HepG2 (cell line): ENCODE measurements around the gene MITF. TPM values are rescaled to one million over a fixed set of nuclear protein-coding genes. Genes with fewer than 3 reads are reported as not detected.

Experiments
- ATAC-seq: fragments of 200-7000 bp; cut with Tn5 transposase; 3 replicates; pipeline ENCODE4 v1.9.1; 2020; ENCODE audit warnings: mild to moderate bottlenecking, moderate library complexity
- BruUV-seq: library from RNA; stranded (reverse); fragments of 400-500 nt; replicated peaks from 2 replicates; lab custom pipeline; 2021; lab: Mats Ljungman, UMichigan
- CTCF ChIA-PET: fragments of 300-600 bp; formaldehyde crosslinking; extraction: SDS; loops from one replicate; lab custom pipeline; 2021; ENCODE audit warnings: low total read pairs, inconsistent platforms, low intra/inter-chr PET ratio; lab: Yijun Ruan, JAX
- POLR2A ChIA-PET: fragments of 350-600 bp; sonication (Branson Sonifier 250); formaldehyde crosslinking; loops from one replicate; lab custom pipeline; 2020; ENCODE audit warnings: antibody characterized with exemption, inconsistent platforms; lab: Yijun Ruan, JAX
- DNase-seq: peaks from one replicate; pipeline ENCODE4 v3.0.0-alpha.2; 2015; ENCODE audit warnings: low spot score
- FAIRE-seq: peaks from 3 replicates; lab custom pipeline; 2011; peaks lifted over from hg19 to GRCh38; lab: Jason Lieb, UNC
- H2AFZ ChIP-seq: one replicate; pipeline ENCODE4 v1.6.1; 2011; ENCODE audit warnings: low read length, inconsistent platforms
- H3K27ac ChIP-seq: fragments of 300-600 bp; 3 replicates; pipeline ENCODE4 v1.8.0; 2011; ENCODE audit warnings: mixed run types, mild to moderate bottlenecking, mixed read lengths, low read length, inconsistent platforms; ENCODE audit not compliant: insufficient read depth; ENCODE audit errors: extremely low read length
- H3K27me3 ChIP-seq, 2 experiments: fragments of 200-600 bp in 1 of 2; 2 replicates in 1 of 2; 3 replicates in 1 of 2; pipeline versions ENCODE4 v1.6.0 to v1.8.0; 2011; ENCODE audit warnings: low read length in 2 of 2, mild to moderate bottlenecking in 2 of 2, moderate library complexity in 2 of 2, inconsistent platforms in 1 of 2; ENCODE audit not compliant: insufficient read depth in 2 of 2, control insufficient read depth in 1 of 2
- H3K36me3 ChIP-seq, 2 experiments: fragments of 200-600 bp in 1 of 2; replicated peaks in 1 of 2; 2 replicates in 1 of 2; 3 replicates in 1 of 2; pipeline versions ENCODE4 v1.5.1 to v1.8.0; 2011; ENCODE audit warnings: low read length in 2 of 2, inconsistent platforms in 1 of 2; ENCODE audit not compliant: insufficient read depth in 2 of 2, control insufficient read depth in 1 of 2
- H3K4me1 ChIP-seq: 2 replicates; pipeline ENCODE4 v1.5.1; 2012; ENCODE audit warnings: low read length, inconsistent platforms; ENCODE audit not compliant: insufficient read depth
- H3K4me2 ChIP-seq: 2 replicates; pipeline ENCODE4 v1.6.0; 2011; ENCODE audit warnings: low read depth, low read length, inconsistent platforms
- H3K4me3 ChIP-seq, 3 experiments: fragments of 200-600 bp in 1 of 3; sonication (generic), shearing (Covaris generic) in 1 of 3; replicated peaks in 1 of 3; 2 replicates each; pipeline ENCODE4 v1.5.1; 2011 to 2016; ENCODE audit warnings: low read length in 3 of 3, inconsistent platforms in 2 of 3, low read depth in 2 of 3, mild to moderate bottlenecking in 2 of 3, control low read depth in 1 of 3, mixed read lengths in 1 of 3; ENCODE audit not compliant: insufficient read depth in 1 of 3
- H3K79me2 ChIP-seq: one replicate; pipeline ENCODE4 v1.6.1; 2011; ENCODE audit warnings: low read length, inconsistent platforms; ENCODE audit not compliant: insufficient read depth
- H3K9ac ChIP-seq: 2 replicates; pipeline ENCODE4 v1.6.0; 2011; ENCODE audit warnings: mild to moderate bottlenecking, low read depth, low read length, inconsistent platforms; ENCODE audit not compliant: insufficient read depth
- H3K9me3 ChIP-seq: 2 replicates; pipeline ENCODE4 v1.5.1; 2012; ENCODE audit warnings: mild to moderate bottlenecking, low read length
- H4K20me1 ChIP-seq: 2 replicates; pipeline ENCODE4 v1.6.0; 2011; ENCODE audit warnings: inconsistent platforms, mild to moderate bottlenecking, low read length, moderate library complexity; ENCODE audit not compliant: insufficient read depth
- AKNA ChIP-seq: sonication (generic); formaldehyde crosslinking; IDR thresholded peaks from 2 replicates; pipeline ENCODE4 v1.4.0; 2020; ENCODE audit warnings: missing genetic modification reagents, borderline replicate concordance
- ARID3A ChIP-seq: IDR thresholded peaks from 2 replicates; pipeline ENCODE4 v1.6.1; 2012; ENCODE audit warnings: low read depth, low read length, improper control_type of control experiment
- ATF1 ChIP-seq: IDR thresholded peaks from 2 replicates; pipeline ENCODE4 v1.6.1; 2016; ENCODE audit warnings: mild to moderate bottlenecking, control low read depth
- CTCF ChIP-seq: sonication (generic); formaldehyde crosslinking; IDR thresholded peaks from 2 replicates; pipeline ENCODE4 v1.5.0; 2020; ENCODE audit warnings: mild to moderate bottlenecking, missing genetic modification reagents, moderate library complexity
- MED1 ChIP-seq: sonication (generic); formaldehyde crosslinking; IDR thresholded peaks from 2 replicates; pipeline ENCODE4 v1.4.0; 2020; ENCODE audit warnings: missing genetic modification reagents
- RCOR2 ChIP-seq: IDR thresholded peaks from 2 replicates; pipeline ENCODE4 v1.6.1; 2016; ENCODE audit warnings: missing biosample characterization, missing genetic modification reagents
- SOX5 ChIP-seq: IDR thresholded peaks from 2 replicates; pipeline ENCODE4 v1.6.1; 2016; ENCODE audit warnings: borderline replicate concordance
- ZFYVE20 ChIP-seq: sonication (generic); formaldehyde crosslinking; IDR thresholded peaks from 2 replicates; pipeline ENCODE4 v1.8.0; 2023; ENCODE audit warnings: low read depth, mild to moderate bottlenecking, moderate library complexity, missing genetic modification reagents, borderline replicate concordance
- ZNF260 ChIP-seq: sonication (generic); formaldehyde crosslinking; IDR thresholded peaks from 2 replicates; pipeline ENCODE4 v1.4.0; 2020; ENCODE audit warnings: missing genetic modification reagents, low read depth, mild to moderate bottlenecking, borderline replicate concordance
- ZNF691 ChIP-seq: sonication (generic); formaldehyde crosslinking; IDR thresholded peaks from 2 replicates; pipeline ENCODE4 v1.4.0; 2020; ENCODE audit warnings: missing genetic modification reagents, low read depth, mild to moderate bottlenecking, borderline replicate concordance
- ZNF850 ChIP-seq: sonication (generic); formaldehyde crosslinking; conservative IDR thresholded peaks from 2 replicates; pipeline ENCODE4 v1.9.0; 2021; ENCODE audit warnings: mild to moderate bottlenecking, missing genetic modification reagents
- WGBS: methylation state at CpG from one replicate; pipeline ENCODE4 v1.1.6; 2017; ENCODE audit warnings: low lambda C conversion rate; 5-methylcytosine and 5-hydroxymethylcytosine counted together
- in situ Hi-C: cut with HindIII; loops from 2 replicates; pipeline ENCODE4 v1.10.0; 2017; ENCODE audit warnings: low pct_unique_long_range_greater_than_20kb; ENCODE audit not compliant: extremely low pct_ligation_motif_present
- intact Hi-C: fragments of 100-400 bp; cut with micrococcal nuclease; formaldehyde crosslinking; loops from one replicate; pipeline ENCODE4 v1.10.0; 2022; ENCODE audit not compliant: unreplicated experiment
- polyA plus RNA-seq, 8 experiments: library from polyadenylated mRNA; depleted of rRNA in 3 of 8; stranded (reverse) in 7 of 8; unstranded in 1 of 8; fragments of >200 nt; fragmentation: Illumina TruSeq in 4 of 8; extraction: Trizol in 4 of 8; gene quantifications; 2 replicates each; pipeline versions ENCODE4 v1.2.1 to v1.2.3, GENCODE V29; 2011 to 2016; ENCODE audit warnings: low read depth in 4 of 8, missing spikeins in 1 of 8, mixed read lengths in 1 of 8; ENCODE audit not compliant: insufficient read depth in 1 of 8
- total RNA-seq, 5 experiments: library from RNA; depleted of rRNA; stranded (reverse); fragments of >200 nt; fragmentation: Illumina TruSeq; extraction: Trizol; gene quantifications; 2 replicates each; pipeline ENCODE4 v1.2.3, GENCODE V29; 2016; ENCODE audit warnings: low read depth in 1 of 5

Gene MITF
- total and polyA plus RNA-seq, 2 of the 13 experiments (the other 11 are each of a cell fraction or from before 2014, with no cell fraction given) = 0.12 to 0.38 TPM

GRCh38 chr3:69944931-69945493, 205.7 kb downstream of the MITF start (continued):
- TF ChIP-seq AKNA (CRISPR knock-in tag) = no peak

- 0% methylated on average over 4 of the region's 4 CpGs for WGBS
- Histone ChIP-seq H3K79me2 (no peaks in the 10 kb centered on the region), H3K4me2 (no peak overlapping the region), H3K4me1 (no peaks in the 10 kb centered on the region), H3K4me3 (no peak overlapping the region), H2AFZ (no peak overlapping the region), H3K27me3 (no peaks in the 10 kb centered on the region; a peak in 1 of 5 replicates), H3K27ac (no peak overlapping the region), H3K36me3 (no peaks in the 10 kb centered on the region), H3K9ac (no peak overlapping the region), H4K20me1 (no peaks in the 10 kb centered on the region), H3K9me3 (no peaks in the 10 kb centered on the region)
- no TSS peak for BruUV-seq
- ATAC-seq = no peak
- intact Hi-C loops = loop anchor here (5.0 kb wide), 1 partner anchor 256 kb away; no protein-coding TSS in a partner anchor
- CTCF ChIA-PET = interaction anchor here (1.4 kb wide), 1 partner anchor 257 kb away, joined by 4 read pairs; no protein-coding TSS in a partner anchor
- FAIRE-seq = no peak
- in situ Hi-C loops = loop anchor here (10.0 kb wide), 1 partner anchor 254 kb away; no protein-coding TSS in a partner anchor
- DNase-seq = peak; percentile 4
- POLR2A ChIA-PET = no interaction called here
- TF ChIP-seq ZNF850 = no peak
- no peak for TF ChIP-seq RCOR2
- no peak for TF ChIP-seq ZNF691 (CRISPR knock-in tag)
- peak; percentile 20; the same call in 1 of the 2 replicates for TF ChIP-seq CTCF (CRISPR knock-in tag)
- TF ChIP-seq ZNF260 (CRISPR knock-in tag) = no peak
- TF ChIP-seq ZFYVE20 (CRISPR knock-in tag) = no peak
- TF ChIP-seq SOX5 (CRISPR knock-in tag) = no peak
- no peak for TF ChIP-seq ATF1 (CRISPR knock-in tag)
- TF ChIP-seq ARID3A = peak; percentile 15; the same call in 1 of the 2 replicates
- TF ChIP-seq MED1 (CRISPR knock-in tag) = no peak
These were observed 209.1 kb downstream of the MITF start for GRCh38 chr3:69948246-69948862.
